Suprapubic skin (tissue), 4 donors: ENCODE data around the gene APEH. TPM values are rescaled to one million over a fixed set of nuclear protein-coding genes. Genes with fewer than 3 reads are reported as not detected.

ENCODE experiments used
- DNase-seq, 2 donors: peaks; one replicate each; pipeline ENCODE4 v3.0.0-alpha.2; 2019; ENCODE audit warnings: low spot score in 2 of 2
- H3K27ac ChIP-seq: fragments of 200-600 bp; sonication (generic); one replicate; pipeline ENCODE4 v1.5.1; 2019
- H3K27me3 ChIP-seq: fragments of 200-600 bp; sonication (generic); one replicate; pipeline ENCODE4 v1.5.1; 2019
- H3K36me3 ChIP-seq: fragments of 200-600 bp; sonication (generic); one replicate; pipeline ENCODE4 v1.5.1; 2019
- H3K4me1 ChIP-seq: fragments of 200-600 bp; sonication (generic); one replicate; pipeline ENCODE4 v1.5.1; 2019
- H3K4me3 ChIP-seq: fragments of 200-600 bp; sonication (generic); one replicate; pipeline ENCODE4 v1.5.1; 2019; ENCODE audit warnings: mild to moderate bottlenecking
- H3K9me3 ChIP-seq: fragments of 200-600 bp; sonication (generic); one replicate; pipeline ENCODE4 v1.5.1; 2019
- CTCF ChIP-seq, 2 donors: fragments of 200-600 bp in 1 of 2; fragments of 450-650 bp in 1 of 2; sonication (generic) in 1 of 2; IDR thresholded peaks; one replicate each; pipeline ENCODE4 v1.5.1; 2016 to 2019; ENCODE audit warnings: antibody characterized with exemption in 2 of 2, mild to moderate bottlenecking in 1 of 2, moderate library complexity in 1 of 2
- EP300 ChIP-seq: sonication (generic); formaldehyde crosslinking; IDR thresholded peaks from one replicate; pipeline ENCODE4 v1.6.1; 2017; ENCODE audit warnings: antibody characterized with exemption
- POLR2A ChIP-seq, 2 donors: fragments of 450-650 bp; IDR thresholded peaks; one replicate each; pipeline ENCODE4 v1.6.1; 2017; ENCODE audit warnings: antibody characterized with exemption in 2 of 2, mild to moderate bottlenecking in 2 of 2, moderate library complexity in 2 of 2
- POLR2AphosphoS5 ChIP-seq, 3 donors: sonication (generic); formaldehyde crosslinking; IDR thresholded peaks; one replicate each; pipeline ENCODE4 v1.6.1; 2017; ENCODE audit warnings: antibody characterized with exemption in 3 of 3
- WGBS: methylation state at CpG from one replicate; pipeline ENCODE4 v1.1.5; 2018; 5-methylcytosine and 5-hydroxymethylcytosine counted together
- total RNA-seq, 4 donors: library from RNA; depleted of rRNA; stranded (reverse); fragments of >200 nt; gene quantifications; one replicate each; pipeline ENCODE4 v1.1.0, GENCODE V29; 2016

Gene APEH
- total RNA-seq, 4 donors from 2014 or later, result 81.8 to 103 (median 91.2) TPM

- WGBS, result 81% methylated on average over 32 of the region's 36 CpGs
Observed at GRCh38 chr3:49657208-49657915, 16.8 kb upstream of the APEH start.

GRCh38 chr3:49658711-49659110, 15.4 kb upstream of the APEH start:
- no peak for DNase-seq
- Histone ChIP-seq H3K27me3 (peaks cover 3% of the 10 kb centered on the region), H3K4me3 (no peak overlapping the region), H3K36me3 (no peaks in the 10 kb centered on the region), H3K9me3 (no peaks in the 10 kb centered on the region), H3K27ac (no peak overlapping the region), H3K4me1 (no peaks in the 10 kb centered on the region)
- TF ChIP-seq POLR2AphosphoS5 (IDR thresholded peaks at IDR 0.05) (no peak), EP300 (no peak), POLR2A (IDR thresholded peaks at IDR 0.05) (no peak), CTCF (IDR thresholded peaks at IDR 0.05) (no peak)
- 59% methylated on average over 1 of the region's 2 CpGs for WGBS

More at GRCh38 chr3:49657208-49657915, 16.8 kb upstream of the APEH start:
- no peaks in the 10 kb centered on the region for H3K4me1 ChIP-seq
- H3K4me3 ChIP-seq, result no peak overlapping the region
- no peak overlapping the region for H3K27ac ChIP-seq
- no peaks in the 10 kb centered on the region for H3K9me3 ChIP-seq
- TF ChIP-seq POLR2AphosphoS5 (IDR thresholded peaks at IDR 0.05), result no peak
- TF ChIP-seq EP300, result no peak
- no peak for TF ChIP-seq CTCF (IDR thresholded peaks at IDR 0.05)
- no peak for TF ChIP-seq POLR2A (IDR thresholded peaks at IDR 0.05)
- peaks cover 3% of the 10 kb centered on the region for H3K27me3 ChIP-seq
- DNase-seq, result no peak
- no peaks in the 10 kb centered on the region for H3K36me3 ChIP-seq

GRCh38 chr3:49659756-49660155, 14.4 kb upstream of the APEH start:
- Histone ChIP-seq H3K4me1 (no peaks in the 10 kb centered on the region), H3K27me3 (peaks cover 3% of the 10 kb centered on the region), H3K4me3 (no peak overlapping the region), H3K27ac (no peak overlapping the region), H3K9me3 (no peaks in the 10 kb centered on the region), H3K36me3 (no peaks in the 10 kb centered on the region)
- TF ChIP-seq CTCF (IDR thresholded peaks at IDR 0.05), result no peak
- no peak for TF ChIP-seq EP300
- TF ChIP-seq POLR2A (IDR thresholded peaks at IDR 0.05), result no peak
- no peak for TF ChIP-seq POLR2AphosphoS5 (IDR thresholded peaks at IDR 0.05)
- no peak for DNase-seq
- 69% methylated on average over 4 of the region's 4 CpGs for WGBS

- no peak overlapping the region for H3K27ac ChIP-seq
- H3K27me3 ChIP-seq, result peaks cover 3% of the 10 kb centered on the region
- no peak overlapping the region for H3K4me3 ChIP-seq
- H3K9me3 ChIP-seq, result no peaks in the 10 kb centered on the region
- TF ChIP-seq POLR2AphosphoS5 (IDR thresholded peaks at IDR 0.05) (no peak), EP300 (no peak), POLR2A (IDR thresholded peaks at IDR 0.05) (no peak)
- WGBS, result 92% methylated on average over 8 of the region's 14 CpGs
- no peaks in the 10 kb centered on the region for H3K4me1 ChIP-seq
- no peak for DNase-seq
- no peaks in the 10 kb centered on the region for H3K36me3 ChIP-seq
Observed at GRCh38 chr3:49661281-49661680, 12.9 kb upstream of the APEH start.

- no peaks in the 10 kb centered on the region for H3K9me3 ChIP-seq
- H3K27ac ChIP-seq, result no peak overlapping the region
- H3K4me3 ChIP-seq, result no peak overlapping the region
- no peaks in the 10 kb centered on the region for H3K36me3 ChIP-seq
- WGBS, result 89% methylated on average over 19 of the region's 22 CpGs
- TF ChIP-seq EP300 (no peak), POLR2A (IDR thresholded peaks at IDR 0.05) (no peak), CTCF (IDR thresholded peaks at IDR 0.05) (no peak), POLR2AphosphoS5 (IDR thresholded peaks at IDR 0.05) (no peak)
- DNase-seq, result no peak
- H3K4me1 ChIP-seq, result no peaks in the 10 kb centered on the region
- H3K27me3 ChIP-seq, result no peaks in the 10 kb centered on the region
Observed at GRCh38 chr3:49662021-49662420, 12.1 kb upstream of the APEH start.
